NCI-H2107 treated with DMSO at 0.1 percent for 48 hours (cell line): ENCODE data around the gene AASDHPPT.
"Not testable (repeated sequence)": the region's sequence is repeated elsewhere in the genome, so short reads cannot be mapped to it uniquely, and the experiment has no call there.

Experiments used
- DNase-seq: peaks from one replicate; lab custom pipeline; 2025; ENCODE audit not compliant: unreplicated experiment; lab: John Stamatoyannopoulos, UW

The AASDHPPT gene

GRCh38 chr11:106077609-106078455 lies at the start of gene AASDHPPT:
Gene AASDHPPT (plus strand): TSS chr11:106077662. CDS start chr11:106077711, 49 bp downstream.
- peak; percentile 20 for DNase-seq

GRCh38 chr11:106030609-106031008 lies 46.9 kb upstream of the AASDHPPT start:
- DNase-seq = no peak

GRCh38 chr11:106031202-106031810 lies 46.2 kb upstream of the AASDHPPT start:
- DNase-seq = no peak

- no peak for DNase-seq
These were observed 45.5 kb upstream of the AASDHPPT start for GRCh38 chr11:106031936-106032335.

- no peak for DNase-seq
These were observed 44.6 kb upstream of the AASDHPPT start for GRCh38 chr11:106032861-106033260.

- DNase-seq = no peak
These were observed 33.9 kb upstream of the AASDHPPT start for GRCh38 chr11:106043540-106043939.

GRCh38 chr11:106047631-106048030 lies 29.8 kb upstream of the AASDHPPT start:
- DNase-seq = no peak

- DNase-seq = no peak
These were observed 27.6 kb upstream of the AASDHPPT start for GRCh38 chr11:106049727-106050476.

GRCh38 chr11:106051103-106051502 lies 26.4 kb upstream of the AASDHPPT start:
- DNase-seq = no peak

- DNase-seq = not testable (repeated sequence)
These were observed 19.1 kb upstream of the AASDHPPT start for GRCh38 chr11:106058377-106058776.

- DNase-seq = no peak
These were observed 17.8 kb upstream of the AASDHPPT start for GRCh38 chr11:106059617-106060016.

GRCh38 chr11:106061249-106061784 lies 16.1 kb upstream of the AASDHPPT start:
- DNase-seq = no peak

- no peak for DNase-seq
These were observed 15.2 kb upstream of the AASDHPPT start for GRCh38 chr11:106061954-106062949.

- no peak for DNase-seq
These were observed 14.5 kb upstream of the AASDHPPT start for GRCh38 chr11:106063009-106063408.

GRCh38 chr11:106070606-106071005 lies 6.9 kb upstream of the AASDHPPT start:
- DNase-seq = no peak

GRCh38 chr11:106072804-106073203 lies 4.7 kb upstream of the AASDHPPT start:
- DNase-seq = no peak

- DNase-seq = no peak
These were observed 1.1 kb upstream of the AASDHPPT start for GRCh38 chr11:106076171-106076918.

- DNase-seq = peak; percentile 96
These were observed 398 bp upstream of the AASDHPPT start, which contains the start of gene KBTBD3 for GRCh38 chr11:106076919-106077608. Gene KBTBD3 (minus strand): TSS chr11:106077347. CDS start chr11:106059097, 18,250 bp downstream.

- no peak for DNase-seq
These were observed 4.6 kb downstream of the AASDHPPT start for GRCh38 chr11:106082096-106082495.
